ENCODE measurements around the gene GALM.

Gene GALM

GRCh38 chr2:38763728-38764127, 97.8 kb downstream of the GALM start:
- Histone ChIP-seq H3K4me2 (ENCODE audit: low read length) (no peak overlapping the region), H3K4me1 (ENCODE audit: insufficient read depth, low read length, severe bottlenecking) (no peaks in the 10 kb centered on the region), H2AFZ (ENCODE audit: low read length) (no peak overlapping the region), H3K9me3 (ENCODE audit: low read length) (no peaks in the 10 kb centered on the region), H3F3A (ENCODE audit: insufficient read depth, low read length) (no peaks in the 10 kb centered on the region), H3K27me3 (ENCODE audit: insufficient read depth, low read length) (no peaks in the 10 kb centered on the region), H3K9me2 (ENCODE audit: low read depth, low read length) (no peaks in the 10 kb centered on the region), H3K36me3 (ENCODE audit: insufficient read depth, low read length) (no peaks in the 10 kb centered on the region), H4K20me1 (ENCODE audit: insufficient read depth, low read length) (no peaks in the 10 kb centered on the region), H3K27ac (ENCODE audit: low read depth, low read length, poor library complexity, severe bottlenecking) (no peak overlapping the region), H3K9ac (ENCODE audit: low read length) (no peak overlapping the region), H3K4me3 (ENCODE audit: low read depth, low read length, poor library complexity, severe bottlenecking) (no peak overlapping the region), H3K79me2 (ENCODE audit: insufficient read depth, low read length) (no peaks in the 10 kb centered on the region)
- no peak for TF ChIP-seq CTCF (IDR thresholded peaks at IDR 0.05; ENCODE audit: low read length)

DNA sequence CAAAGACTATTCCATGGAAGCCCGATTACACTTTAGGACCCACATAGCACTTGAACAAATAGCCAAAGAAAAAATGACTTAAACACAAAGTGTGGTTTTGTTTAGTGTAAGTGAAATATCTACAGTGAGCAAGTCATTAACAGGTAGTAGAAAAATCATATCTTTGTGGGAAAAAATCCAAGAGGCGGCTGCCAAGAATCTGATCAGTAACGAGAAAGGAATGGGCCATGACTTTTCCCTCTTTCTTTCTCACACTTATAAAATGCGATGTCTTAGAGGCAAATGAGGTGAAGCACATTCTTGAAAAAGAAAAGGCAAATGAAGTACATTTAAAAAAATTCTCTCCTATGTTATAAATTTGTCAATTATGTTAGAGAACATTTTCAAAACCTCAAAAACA, 99.2 kb downstream of the GALM start:
- Histone ChIP-seq H3K27me3 (ENCODE audit: insufficient read depth, low read length) (no peaks in the 10 kb centered on the region), H4K20me1 (ENCODE audit: insufficient read depth, low read length) (no peaks in the 10 kb centered on the region), H3K9me3 (ENCODE audit: low read length) (no peaks in the 10 kb centered on the region), H3K27ac (ENCODE audit: low read depth, low read length, poor library complexity, severe bottlenecking) (no peak overlapping the region), H3K9me2 (ENCODE audit: low read depth, low read length) (no peaks in the 10 kb centered on the region), H3K36me3 (ENCODE audit: insufficient read depth, low read length) (no peaks in the 10 kb centered on the region), H3K9ac (ENCODE audit: low read length) (no peak overlapping the region), H3K4me2 (ENCODE audit: low read length) (no peak overlapping the region), H3F3A (ENCODE audit: insufficient read depth, low read length) (no peaks in the 10 kb centered on the region), H3K79me2 (ENCODE audit: insufficient read depth, low read length) (no peaks in the 10 kb centered on the region), H3K4me1 (ENCODE audit: insufficient read depth, low read length, severe bottlenecking) (no peaks in the 10 kb centered on the region), H2AFZ (ENCODE audit: low read length) (no peak overlapping the region), H3K4me3 (ENCODE audit: low read depth, low read length, poor library complexity, severe bottlenecking) (no peak overlapping the region)
- TF ChIP-seq CTCF (IDR thresholded peaks at IDR 0.05; ENCODE audit: low read length), result no peak

DNA sequence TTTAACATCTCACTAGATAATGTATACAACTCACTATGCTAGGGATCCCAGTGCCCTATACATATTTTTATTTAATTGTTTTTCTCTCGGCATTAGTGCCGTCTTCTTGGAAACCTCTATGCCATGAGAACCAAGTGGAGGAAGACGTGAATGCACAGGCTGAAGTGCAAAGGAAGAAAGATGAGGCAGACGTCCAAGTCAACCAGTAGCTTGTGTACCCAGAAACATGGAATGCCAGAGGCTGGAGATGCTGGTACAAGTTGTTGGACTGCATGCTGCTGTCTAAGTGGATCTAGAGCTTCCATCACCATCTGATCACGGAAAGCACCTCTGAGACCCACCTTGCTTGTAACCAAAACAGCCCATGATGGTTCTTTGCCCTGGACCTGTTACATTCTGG, 99.6 kb downstream of the GALM start:
- Histone ChIP-seq H3K79me2 (ENCODE audit: insufficient read depth, low read length) (no peaks in the 10 kb centered on the region), H2AFZ (ENCODE audit: low read length) (no peak overlapping the region), H3K27ac (ENCODE audit: low read depth, low read length, poor library complexity, severe bottlenecking) (no peak overlapping the region), H3F3A (ENCODE audit: insufficient read depth, low read length) (no peaks in the 10 kb centered on the region), H3K4me3 (ENCODE audit: low read depth, low read length, poor library complexity, severe bottlenecking) (no peak overlapping the region), H3K4me1 (ENCODE audit: insufficient read depth, low read length, severe bottlenecking) (no peaks in the 10 kb centered on the region), H3K9me2 (ENCODE audit: low read depth, low read length) (no peaks in the 10 kb centered on the region), H3K36me3 (ENCODE audit: insufficient read depth, low read length) (no peaks in the 10 kb centered on the region), H3K27me3 (ENCODE audit: insufficient read depth, low read length) (no peaks in the 10 kb centered on the region), H3K4me2 (ENCODE audit: low read length) (no peak overlapping the region), H3K9ac (ENCODE audit: low read length) (no peak overlapping the region), H4K20me1 (ENCODE audit: insufficient read depth, low read length) (no peaks in the 10 kb centered on the region), H3K9me3 (ENCODE audit: low read length) (no peaks in the 10 kb centered on the region)
- TF ChIP-seq CTCF (IDR thresholded peaks at IDR 0.05; ENCODE audit: low read length) (no peak), EZH2 (IDR thresholded peaks at IDR 0.05; ENCODE audit: borderline replicate concordance, low read length) (no peak)
